ENCODE data around the gene EIF1.
"Not testable (repeated sequence)": the region's sequence is repeated elsewhere in the genome, so short reads cannot be mapped to it uniquely, and the experiment has no call there.

Gene EIF1

DNA sequence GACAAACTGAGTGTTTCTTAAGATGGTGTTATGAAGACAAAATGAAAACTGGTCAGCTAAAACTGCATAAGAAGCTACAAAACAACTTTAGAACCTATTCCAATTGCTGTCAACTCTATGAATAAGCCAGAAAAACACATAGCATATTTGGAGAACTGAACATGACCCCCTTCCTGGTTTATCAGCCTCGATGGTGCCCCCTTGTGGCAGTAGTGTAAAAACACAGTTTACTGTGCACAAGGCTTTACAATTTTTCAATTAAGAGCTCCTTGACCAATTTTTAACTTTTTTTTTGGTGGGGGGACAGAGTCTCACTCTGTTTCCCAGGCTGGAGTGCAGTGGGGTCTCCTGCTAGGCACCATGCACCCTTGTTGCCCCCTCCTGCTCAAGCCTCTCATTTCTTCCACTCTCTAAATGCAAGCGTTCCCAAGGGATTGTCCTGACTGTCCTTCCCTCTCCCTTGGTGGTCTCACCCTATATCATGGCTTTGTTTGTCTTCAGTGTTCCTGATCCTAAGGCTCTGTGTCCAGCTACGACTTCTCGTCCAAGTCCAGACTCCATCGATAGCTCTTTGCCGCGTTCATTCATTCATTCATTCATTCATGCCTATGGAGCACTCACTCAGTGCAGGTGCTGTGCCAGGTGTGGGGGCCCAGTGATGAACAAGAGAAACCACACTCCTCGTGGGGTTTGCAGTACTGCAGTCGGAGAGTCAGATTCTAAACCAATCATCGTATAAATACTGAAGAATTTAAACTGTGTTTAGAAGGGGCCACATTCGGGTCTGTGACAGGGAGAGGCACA is 7.5 kb downstream of the EIF1 start:
- no peak overlapping the region for H3K4me2 ChIP-seq (ENCODE audit: low read length)
- WGBS (ENCODE audit: extremely low coverage, insufficient coverage, insufficient read length): no CpG with 5 or more reads among the region's 11 CpGs

DNA sequence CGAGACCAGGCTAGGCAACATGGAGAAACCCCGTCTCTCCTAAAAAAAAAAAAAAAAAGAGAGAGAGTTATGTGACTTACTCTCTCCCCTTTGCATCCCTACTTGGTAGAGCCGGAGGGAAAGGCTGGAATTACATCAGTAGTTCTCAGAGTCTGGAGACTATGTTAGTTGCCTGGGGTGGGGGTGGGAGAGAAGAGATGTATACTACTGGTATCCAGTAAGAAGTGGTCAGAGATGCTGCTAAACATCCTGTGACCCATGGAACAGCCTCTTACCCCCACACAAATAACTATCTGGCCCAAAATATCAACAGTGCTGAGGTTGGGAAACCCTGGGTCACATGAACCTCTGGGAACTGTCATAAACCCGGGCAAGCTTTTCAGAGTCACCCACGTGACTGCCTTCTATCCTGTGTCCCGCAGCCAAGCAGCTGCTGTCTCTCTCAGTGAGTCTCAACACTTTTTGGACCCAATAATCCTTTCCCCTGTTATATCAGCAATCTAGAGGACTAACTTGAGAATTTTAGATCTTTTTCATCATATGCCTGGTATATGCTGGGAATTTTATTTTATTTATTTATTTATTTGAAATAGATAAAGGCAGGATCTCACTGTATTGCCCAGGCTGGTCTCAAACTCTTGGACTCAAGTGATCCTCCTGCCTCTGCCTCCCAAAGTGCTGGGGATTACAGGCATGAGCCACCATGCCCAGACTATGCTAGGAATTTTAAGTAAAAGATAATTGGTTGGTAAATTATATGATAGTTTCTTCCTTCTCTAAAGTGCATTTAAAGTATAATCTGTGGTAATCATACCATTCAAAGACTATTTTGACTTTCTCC is 8.7 kb downstream of the EIF1 start:
- H3K4me2 ChIP-seq (ENCODE audit: low read length): no peak overlapping the region
- no peak overlapping the region for H2BK5ac ChIP-seq (ENCODE audit: low read depth, low read length, poor library complexity)
- no peaks in the 10 kb centered on the region for H3K79me2 ChIP-seq (ENCODE audit: control insufficient read depth, insufficient read depth, low read length, poor library complexity)
- no CpG with 5 or more reads among the region's 6 CpGs for WGBS (ENCODE audit: extremely low coverage, insufficient coverage, insufficient read length)
- no peak overlapping the region for H3K9ac ChIP-seq (ENCODE audit: low read length)
- H2BK12ac ChIP-seq (ENCODE audit: low read length): no peak overlapping the region
- no peak overlapping the region for H2BK120ac ChIP-seq (ENCODE audit: insufficient read depth, low read length, poor library complexity)
- H3K4me1 ChIP-seq (ENCODE audit: control insufficient read depth in 1 of 2, insufficient read depth in 2 of 2, low read length in 2 of 2): no peaks in the 10 kb centered on the region
- no peak overlapping the region for H4K8ac ChIP-seq (ENCODE audit: low read depth, low read length)
- H3K23ac ChIP-seq (ENCODE audit: low read length): no peak overlapping the region
- H3K27ac ChIP-seq (ENCODE audit: low read depth, low read length): peak overlapping the region; percentile 56
- peaks cover 3% of the 10 kb centered on the region for H3K79me1 ChIP-seq (ENCODE audit: low read length)
- peaks cover 12 to 29% of the 10 kb centered on the region in 2 experiments for H3K36me3 ChIP-seq (ENCODE audit: control insufficient read depth in 1 of 2, insufficient read depth in 2 of 2, low read length in 2 of 2)
- H4K12ac ChIP-seq (ENCODE audit: low read depth, low read length): no peak overlapping the region
- DNase-seq: peak; percentile 33 to 62
- H3K9me3 ChIP-seq (ENCODE audit: insufficient read depth, low read depth, low read length): no peaks in the 10 kb centered on the region
- no peak overlapping the region for H3K18ac ChIP-seq (ENCODE audit: low read length)
- no peak overlapping the region for H3K14ac ChIP-seq (ENCODE audit: low read length)
- no peak overlapping the region for H3K4me3 ChIP-seq (ENCODE audit: low read depth, low read length)
- no peaks in the 10 kb centered on the region for H3K27me3 ChIP-seq (ENCODE audit: insufficient read depth, low read length)
- H3K4ac ChIP-seq (ENCODE audit: low read depth, low read length): no peak overlapping the region
- H4K91ac ChIP-seq (ENCODE audit: low read depth, low read length): no peak overlapping the region
- no peak overlapping the region for H2AFZ ChIP-seq (ENCODE audit: insufficient read depth, low read length, poor library complexity)
- no peak overlapping the region for H2AK5ac ChIP-seq (ENCODE audit: low read length)

More for the DNA sequence above, 7.5 kb downstream of the EIF1 start:
- H3K27ac ChIP-seq (ENCODE audit: low read depth, low read length): no peak overlapping the region
- no peak overlapping the region for H2AFZ ChIP-seq (ENCODE audit: insufficient read depth, low read length, poor library complexity)
- no peak overlapping the region for H2BK5ac ChIP-seq (ENCODE audit: low read depth, low read length, poor library complexity)
- H2BK120ac ChIP-seq (ENCODE audit: insufficient read depth, low read length, poor library complexity): no peak overlapping the region
- no peak overlapping the region for H2BK12ac ChIP-seq (ENCODE audit: low read length)
- no peaks in the 10 kb centered on the region for H3K27me3 ChIP-seq (ENCODE audit: insufficient read depth, low read length)
- peaks cover 18 to 40% of the 10 kb centered on the region in 2 experiments for H3K36me3 ChIP-seq (ENCODE audit: control insufficient read depth in 1 of 2, insufficient read depth in 2 of 2, low read length in 2 of 2)
- DNase-seq: peak; percentile 59 to 95
- no peak overlapping the region for H3K18ac ChIP-seq (ENCODE audit: low read length)
- H3K79me2 ChIP-seq (ENCODE audit: control insufficient read depth, insufficient read depth, low read length, poor library complexity): no peaks in the 10 kb centered on the region
- no peaks in the 10 kb centered on the region for H3K9me3 ChIP-seq (ENCODE audit: insufficient read depth, low read depth, low read length)
- no peak overlapping the region for H2AK5ac ChIP-seq (ENCODE audit: low read length)
- H4K91ac ChIP-seq (ENCODE audit: low read depth, low read length): no peak overlapping the region
- H3K4me3 ChIP-seq (ENCODE audit: low read depth, low read length): no peak overlapping the region
- no peak overlapping the region for H3K9ac ChIP-seq (ENCODE audit: low read length)
- H3K14ac ChIP-seq (ENCODE audit: low read length): no peak overlapping the region
- H3K4ac ChIP-seq (ENCODE audit: low read depth, low read length): no peak overlapping the region
- H3K79me1 ChIP-seq (ENCODE audit: low read length): peaks cover 3% of the 10 kb centered on the region
- H4K12ac ChIP-seq (ENCODE audit: low read depth, low read length): no peak overlapping the region
- H3K23ac ChIP-seq (ENCODE audit: low read length): no peak overlapping the region
- H3K4me1 ChIP-seq (ENCODE audit: control insufficient read depth in 1 of 2, insufficient read depth in 2 of 2, low read length in 2 of 2): no peaks in the 10 kb centered on the region
- H4K8ac ChIP-seq (ENCODE audit: low read depth, low read length): no peak overlapping the region

DNA sequence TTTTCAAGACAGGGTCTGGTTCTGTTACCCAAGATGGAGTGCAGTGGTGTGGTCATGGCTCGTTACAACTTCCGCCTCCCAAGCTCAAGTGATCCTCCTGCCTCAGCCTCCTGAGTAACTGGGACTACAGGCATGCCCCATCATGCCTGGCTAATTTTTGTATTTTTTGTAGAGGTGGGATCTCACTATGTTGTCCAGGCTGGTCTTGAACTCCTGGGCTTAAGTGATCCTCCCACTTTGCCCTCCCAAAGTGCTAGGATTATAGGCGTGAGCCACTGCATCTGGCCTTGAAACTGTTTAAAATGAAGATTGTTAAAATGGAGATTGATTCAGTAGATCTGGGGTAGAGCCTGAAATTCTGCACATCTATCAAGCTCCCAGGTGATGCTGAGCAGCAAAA is 12.2 kb downstream of the EIF1 start:
- not testable (repeated sequence) for H4K91ac ChIP-seq (ENCODE audit: low read depth, low read length); H2AFZ ChIP-seq (ENCODE audit: insufficient read depth, low read length, poor library complexity); H2BK12ac ChIP-seq (ENCODE audit: low read length); H3K79me2 ChIP-seq (ENCODE audit: control insufficient read depth, insufficient read depth, low read length, poor library complexity); H4K12ac ChIP-seq (ENCODE audit: low read depth, low read length); H3K27ac ChIP-seq (ENCODE audit: low read depth, low read length); H3K4me1 ChIP-seq (ENCODE audit: control insufficient read depth in 1 of 2, insufficient read depth in 2 of 2, low read length in 2 of 2); H3K4me3 ChIP-seq (ENCODE audit: low read depth, low read length); H2BK5ac ChIP-seq (ENCODE audit: low read depth, low read length, poor library complexity); H3K36me3 ChIP-seq (ENCODE audit: control insufficient read depth in 1 of 2, insufficient read depth in 2 of 2, low read length in 2 of 2); H2AK5ac ChIP-seq (ENCODE audit: low read length); H3K4ac ChIP-seq (ENCODE audit: low read depth, low read length); H3K4me2 ChIP-seq (ENCODE audit: low read length); H3K9ac ChIP-seq (ENCODE audit: low read length); H3K18ac ChIP-seq (ENCODE audit: low read length); H3K79me1 ChIP-seq (ENCODE audit: low read length); H3K27me3 ChIP-seq (ENCODE audit: insufficient read depth, low read length); H3K9me3 ChIP-seq (ENCODE audit: insufficient read depth, low read depth, low read length); DNase-seq; H4K8ac ChIP-seq (ENCODE audit: low read depth, low read length); H3K23ac ChIP-seq (ENCODE audit: low read length); H2BK120ac ChIP-seq (ENCODE audit: insufficient read depth, low read length, poor library complexity); H3K14ac ChIP-seq (ENCODE audit: low read length)
- no CpG with 5 or more reads among the region's 3 CpGs for WGBS (ENCODE audit: extremely low coverage, insufficient coverage, insufficient read length)

DNA sequence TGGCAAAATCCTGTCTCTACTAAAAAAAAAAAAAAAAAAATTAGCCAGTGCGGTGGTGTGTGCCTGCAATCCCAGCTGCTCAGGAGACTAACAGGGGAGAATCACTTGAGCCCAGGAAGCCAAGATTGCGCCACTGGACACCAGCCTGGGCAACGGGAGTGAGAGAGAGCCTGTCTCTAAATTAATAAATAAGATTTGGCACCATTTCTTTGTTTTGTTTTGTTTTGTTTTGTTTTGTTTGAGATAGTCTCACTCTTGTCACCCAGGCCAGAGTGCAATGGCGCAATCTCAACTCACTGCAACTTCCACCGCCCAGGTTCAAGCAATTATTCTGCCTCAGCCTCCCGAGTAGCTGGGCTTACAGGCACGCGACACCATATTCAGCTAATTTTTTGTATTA is 14.0 kb downstream of the EIF1 start:
- Histone ChIP-seq H3K79me1 (ENCODE audit: low read length) (no peaks in the 10 kb centered on the region), H2BK120ac (ENCODE audit: insufficient read depth, low read length, poor library complexity) (no peak overlapping the region), H3K23ac (ENCODE audit: low read length) (no peak overlapping the region), H3K27me3 (ENCODE audit: insufficient read depth, low read length) (no peaks in the 10 kb centered on the region), H3K4me2 (ENCODE audit: low read length) (no peak overlapping the region), H3K4me3 (ENCODE audit: low read depth, low read length) (no peak overlapping the region), H2AFZ (ENCODE audit: insufficient read depth, low read length, poor library complexity) (no peak overlapping the region), H3K9ac (ENCODE audit: low read length) (no peak overlapping the region), H3K79me2 (ENCODE audit: control insufficient read depth, insufficient read depth, low read length, poor library complexity) (no peaks in the 10 kb centered on the region), H2AK5ac (ENCODE audit: low read length) (no peak overlapping the region), H4K91ac (ENCODE audit: low read depth, low read length) (no peak overlapping the region), H2BK12ac (ENCODE audit: low read length) (no peak overlapping the region), H4K8ac (ENCODE audit: low read depth, low read length) (no peak overlapping the region), H3K4me1 (ENCODE audit: control insufficient read depth in 1 of 2, insufficient read depth in 2 of 2, low read length in 2 of 2) (peaks cover 0 to 4% of the 10 kb centered on the region in 2 experiments), H3K27ac (ENCODE audit: low read depth, low read length) (no peak overlapping the region), H2BK5ac (ENCODE audit: low read depth, low read length, poor library complexity) (no peak overlapping the region), H3K36me3 (ENCODE audit: control insufficient read depth in 1 of 2, insufficient read depth in 2 of 2, low read length in 2 of 2) (no peaks in the 10 kb centered on the region), H3K18ac (ENCODE audit: low read length) (no peak overlapping the region), H3K4ac (ENCODE audit: low read depth, low read length) (no peak overlapping the region), H3K9me3 (ENCODE audit: insufficient read depth, low read depth, low read length) (peaks cover 3% of the 10 kb centered on the region), H3K14ac (ENCODE audit: low read length) (no peak overlapping the region), H4K12ac (ENCODE audit: low read depth, low read length) (no peak overlapping the region)
- WGBS (ENCODE audit: extremely low coverage, insufficient coverage, insufficient read length): no CpG with 5 or more reads among the region's 8 CpGs
- no peak for DNase-seq
